ENCODE results near the gene DNASE1. TPM values are rescaled to one million over a fixed set of nuclear protein-coding genes. Genes with fewer than 3 reads are reported as not detected.

DNASE1 gene
- total RNA-seq, 1 experiment from 2014 or later: 22.9 TPM

Other genes with a start within 250 kb of the DNASE1 start
- gene ZNF597, start 211.2 kb upstream of the DNASE1 start, total RNA-seq (2014; rRNA removed; shearing (Covaris generic); ENCODE audit: low replicate concordance): 1.3 and 3.1 TPM in 2 replicates
- 15.1 and 18.4 TPM in 2 replicates for gene NAA60, start 211.0 kb upstream of the DNASE1 start, total RNA-seq (2014; rRNA removed; shearing (Covaris generic); ENCODE audit: low replicate concordance)
- gene C16orf90, start 159.2 kb upstream of the DNASE1 start, total RNA-seq (2014; rRNA removed; shearing (Covaris generic); ENCODE audit: low replicate concordance): not detected in 2 replicates
- gene CLUAP1, start 153.7 kb upstream of the DNASE1 start, total RNA-seq (2014; rRNA removed; shearing (Covaris generic); ENCODE audit: low replicate concordance): 21.6 and 29.4 TPM in 2 replicates
- gene NLRC3, start 77.3 kb upstream of the DNASE1 start, total RNA-seq (2014; rRNA removed; shearing (Covaris generic); ENCODE audit: low replicate concordance): 22.4 and 31.5 TPM in 2 replicates
- gene SLX4, start 43.1 kb upstream of the DNASE1 start, total RNA-seq (2014; rRNA removed; shearing (Covaris generic); ENCODE audit: low replicate concordance): 9.1 and 12.7 TPM in 2 replicates
- 118 and 195 TPM in 2 replicates for gene TRAP1, start 62.8 kb downstream of the DNASE1 start, total RNA-seq (2014; rRNA removed; shearing (Covaris generic); ENCODE audit: low replicate concordance)
- gene CREBBP, start 226.0 kb downstream of the DNASE1 start, total RNA-seq (2014; rRNA removed; shearing (Covaris generic); ENCODE audit: low replicate concordance): 26.4 and 32.9 TPM in 2 replicates

Measured in Karpas-422 (cell line).